Pancreas (tissue), 8 donors: ENCODE measurements around the gene MT1F. TPM values are rescaled to one million over a fixed set of nuclear protein-coding genes. Genes with fewer than 3 reads are reported as not detected.

Experiments used
- polyA plus RNA-seq, 2 donors: library from polyadenylated mRNA; stranded (reverse); fragments of 200-250 nt; gene quantifications; one replicate each; pipeline ENCODE4 v1.2.3, GENCODE V29; 2013
- total RNA-seq, 6 donors: library from RNA; stranded (reverse); fragmentation: NEBNext Ultra II Directional in 4 of 6; extraction: Animal tissue kit (Norgen Biotek cat#: 25700) in 4 of 6; gene quantifications; one replicate each; pipeline versions ENCODE4 v1.2.1 to v1.2.4, GENCODE V29; 2021 to 2023
- donor health status: healthy with polysubstance abuse.
- donor health status: DM: no; HTN: no; CAD: no; lungs with moderate emphysema.
- donor health status: DM: no; HTN: no; CAD: no.
- donor health status: Bipolar disorder and iron deficiency.
- donor health status: DM: yes; HTN: yes; CAD: no.
- donor health status: DM: no; HTN: no; CAD: no.
- donor health status: DM: no; HTN: no; CAD: no.
- donor health status: DM: yes; HTN: yes; CAD: no.

Gene MT1F
- total and polyA plus RNA-seq, 8 donors: 29.1 to 201 (median 48.3) TPM

Other genes starting within 250 kb of the MT1F start
- gene AMFR, start 232.4 kb upstream of the MT1F start, total RNA-seq: 10 to 100 TPM; 43.9 to 64.2 (median 52.8) TPM
- 10 to 100 TPM; 29.2 to 37.4 TPM for gene AMFR, start 232.4 kb upstream of the MT1F start, polyA plus RNA-seq
- 10 to 100 TPM; 36.1 to 57.6 (median 49.6) TPM for gene NUDT21, start 206.6 kb upstream of the MT1F start, total RNA-seq
- 10 to 100 TPM in 1 of 2 donors, 1 to 10 TPM in 1; 7.9 to 17.8 TPM for gene NUDT21, start 206.6 kb upstream of the MT1F start, polyA plus RNA-seq
- 10 to 100 TPM in 4 of 6 donors, 1 to 10 TPM in 2; 5.9 to 14.0 (median 11.7) TPM for gene OGFOD1, start 206.4 kb upstream of the MT1F start, total RNA-seq
- 1 to 10 TPM; 3.2 to 6.6 TPM for gene OGFOD1, start 206.4 kb upstream of the MT1F start, polyA plus RNA-seq
- 10 to 100 TPM in 5 of 6 donors, 1 to 10 TPM in 1; 10.0 to 19.0 (median 14.5) TPM for gene BBS2, start 137.9 kb upstream of the MT1F start, total RNA-seq
- gene BBS2, start 137.9 kb upstream of the MT1F start, polyA plus RNA-seq: 10 to 100 TPM; 20.7 to 50.4 TPM
- gene MT4, start 92.9 kb upstream of the MT1F start, total RNA-seq: not detected
- gene MT4, start 92.9 kb upstream of the MT1F start, polyA plus RNA-seq: not detected
- under 1 TPM in 2 of 6 donors, not detected in 4; 0.41 to 0.43 TPM for gene MT3, start 68.4 kb upstream of the MT1F start, total RNA-seq
- gene MT3, start 68.4 kb upstream of the MT1F start, polyA plus RNA-seq: 1 to 10 TPM; 1.1 to 4.6 TPM
- gene MT2A, start 49.4 kb upstream of the MT1F start, total RNA-seq: 100 to 1,000 TPM in 3 of 6 donors, 10 to 100 TPM in 3; 71.0 to 389 (median 110) TPM
- 100 to 1,000 TPM; 254 to 495 TPM for gene MT2A, start 49.4 kb upstream of the MT1F start, polyA plus RNA-seq
- gene MT1E, start 32.2 kb upstream of the MT1F start, total RNA-seq: 100 to 1,000 TPM in 4 of 6 donors, 10 to 100 TPM in 2; 36.1 to 233 (median 158) TPM
- 100 to 1,000 TPM; 293 to 646 TPM for gene MT1E, start 32.2 kb upstream of the MT1F start, polyA plus RNA-seq
- 10 to 100 TPM in 4 of 6 donors, 1 to 10 TPM in 2; 8.3 to 28.8 (median 11.9) TPM for gene MT1M, start 25.3 kb upstream of the MT1F start, total RNA-seq
- gene MT1M, start 25.3 kb upstream of the MT1F start, polyA plus RNA-seq: 10 to 100 TPM; 29.7 to 34.6 TPM
- 1 to 10 TPM; 1.6 to 6.6 (median 4.0) TPM for gene MT1A, start 19.3 kb upstream of the MT1F start, total RNA-seq
- 10 to 100 TPM; 15.0 to 66.7 TPM for gene MT1A, start 19.3 kb upstream of the MT1F start, polyA plus RNA-seq
- not detected for gene MT1B, start 6.1 kb upstream of the MT1F start, total RNA-seq
- not detected for gene MT1B, start 6.1 kb upstream of the MT1F start, polyA plus RNA-seq
- gene MT1G, start 10.1 kb downstream of the MT1F start, total RNA-seq: 100 to 1,000 TPM in 4 of 6 donors, 10 to 100 TPM in 2; 76.9 to 766 (median 150) TPM
- 100 to 1,000 TPM; 496 to 753 TPM for gene MT1G, start 10.1 kb downstream of the MT1F start, polyA plus RNA-seq
- 100 to 1,000 TPM in 1 of 6 donors, 10 to 100 TPM in 4, 1 to 10 TPM in 1; 8.3 to 106 (median 21.0) TPM for gene MT1H, start 11.9 kb downstream of the MT1F start, total RNA-seq
- gene MT1H, start 11.9 kb downstream of the MT1F start, polyA plus RNA-seq: 10 to 100 TPM; 14.9 to 71.1 TPM
- gene MT1X, start 24.5 kb downstream of the MT1F start, total RNA-seq: 100 to 1,000 TPM in 5 of 6 donors, 10 to 100 TPM in 1; 56.1 to 474 (median 227) TPM
- gene MT1X, start 24.5 kb downstream of the MT1F start, polyA plus RNA-seq: 100 to 1,000 TPM; 571 to 992 TPM
- 10 to 100 TPM; 13.1 to 31.4 (median 19.4) TPM for gene NUP93, start 72.2 kb downstream of the MT1F start, total RNA-seq
- gene NUP93, start 72.2 kb downstream of the MT1F start, polyA plus RNA-seq: 10 to 100 TPM; 22.4 to 26.4 TPM
- under 1 TPM in 5 of 6 donors, not detected in 1; 0.05 to 0.12 (median 0.08) TPM for gene SLC12A3, start 207.2 kb downstream of the MT1F start, total RNA-seq
- under 1 TPM; 0.04 to 0.05 TPM for gene SLC12A3, start 207.2 kb downstream of the MT1F start, polyA plus RNA-seq